Stimulated activated CD8-positive, alpha-beta memory T cell treated with anti-CD3 and anti-CD28 coated beads, Interleukin-12 subunit alpha, Interleukin-12 subunit beta, amount 100 ng/mL, for 24 hours (primary cell): ENCODE measurements around the gene TMEM250.

ENCODE experiments used
- DNase-seq: peaks from one replicate; pipeline ENCODE4 v3.0.0-alpha.2; 2020; ENCODE audit errors: extremely low read depth

The TMEM250 gene

DNA sequence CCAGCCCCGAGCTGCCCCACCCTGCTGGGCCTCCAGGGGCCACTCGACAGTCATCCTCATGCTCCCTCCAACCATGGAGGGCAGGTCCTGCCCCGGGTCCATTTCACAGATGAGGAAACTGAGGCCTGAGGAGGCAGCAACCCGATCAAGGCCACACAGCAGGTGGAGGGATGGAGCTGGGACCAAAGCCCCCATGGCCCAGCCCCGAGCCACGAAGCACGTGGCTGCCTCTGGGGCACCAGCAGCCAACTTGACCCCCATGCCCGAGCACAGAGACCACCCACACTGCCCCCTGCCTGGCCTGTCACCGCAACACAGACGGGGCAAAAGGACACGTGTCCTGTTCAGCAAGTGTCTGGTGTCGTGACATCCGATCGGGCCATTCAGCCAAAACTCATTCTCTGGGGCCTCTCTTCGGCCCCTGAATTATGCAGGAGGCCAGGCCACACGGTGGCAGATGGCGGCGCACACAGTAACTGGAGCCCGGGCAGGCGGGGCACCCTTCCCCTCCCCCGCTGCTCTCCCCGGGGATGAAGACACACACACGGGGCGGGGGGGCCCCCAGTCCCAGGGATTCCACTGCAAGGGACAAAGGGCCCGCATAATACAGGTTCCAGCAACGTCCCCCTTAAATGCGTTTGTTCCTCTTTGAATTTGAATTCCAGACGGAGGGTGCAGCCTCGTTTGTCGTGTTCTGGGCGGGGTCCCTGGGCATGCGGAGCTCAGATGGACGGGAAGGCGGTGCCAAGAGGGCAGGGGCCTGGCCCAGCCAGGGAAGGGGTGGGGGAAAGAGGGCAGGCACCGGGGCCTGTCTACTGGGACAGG, 29.4 kb upstream of the TMEM250 start:
- DNase-seq: no peak

DNA sequence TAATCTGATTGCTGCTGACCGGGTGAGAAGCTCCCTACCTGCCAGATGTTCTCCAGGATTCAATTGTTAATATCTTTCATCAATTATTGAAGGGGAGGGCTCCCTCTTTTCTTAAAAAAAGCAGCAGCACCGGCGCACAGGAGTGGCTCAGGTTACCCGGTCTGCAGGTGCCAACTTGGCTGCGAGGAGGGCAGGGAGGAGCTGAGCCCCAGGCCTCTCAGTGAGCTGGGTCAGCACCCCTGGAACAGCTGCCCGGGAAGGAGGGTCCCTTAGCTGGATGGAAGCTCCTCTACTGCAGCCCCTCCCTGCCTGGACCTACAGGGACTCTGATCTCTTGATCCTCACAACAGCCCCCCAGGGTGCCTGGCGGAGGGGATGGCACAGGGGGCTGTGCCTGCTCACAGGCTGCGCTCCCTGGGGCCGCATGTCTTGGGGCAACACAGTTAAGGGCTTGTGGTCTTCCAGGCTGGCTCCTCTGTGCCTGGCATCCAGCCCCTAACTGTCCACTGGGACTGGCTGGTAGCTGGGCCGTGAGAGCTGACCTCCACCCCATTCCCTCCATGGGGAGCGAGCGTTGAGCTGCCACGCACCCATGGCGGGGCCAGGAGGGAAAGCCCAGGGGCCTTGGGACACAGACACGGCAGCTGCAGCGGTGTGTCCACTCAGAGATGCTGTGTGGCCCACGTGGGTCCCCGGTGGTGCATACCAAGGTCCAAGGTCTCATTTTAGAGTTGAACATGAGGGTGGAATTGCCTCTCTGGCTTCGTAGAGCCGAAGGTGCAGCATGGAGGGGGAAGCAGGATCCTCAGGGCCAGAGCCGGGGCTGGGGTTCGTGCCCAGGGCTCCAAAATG, 28.6 kb upstream of the TMEM250 start:
- no peak for DNase-seq

DNA sequence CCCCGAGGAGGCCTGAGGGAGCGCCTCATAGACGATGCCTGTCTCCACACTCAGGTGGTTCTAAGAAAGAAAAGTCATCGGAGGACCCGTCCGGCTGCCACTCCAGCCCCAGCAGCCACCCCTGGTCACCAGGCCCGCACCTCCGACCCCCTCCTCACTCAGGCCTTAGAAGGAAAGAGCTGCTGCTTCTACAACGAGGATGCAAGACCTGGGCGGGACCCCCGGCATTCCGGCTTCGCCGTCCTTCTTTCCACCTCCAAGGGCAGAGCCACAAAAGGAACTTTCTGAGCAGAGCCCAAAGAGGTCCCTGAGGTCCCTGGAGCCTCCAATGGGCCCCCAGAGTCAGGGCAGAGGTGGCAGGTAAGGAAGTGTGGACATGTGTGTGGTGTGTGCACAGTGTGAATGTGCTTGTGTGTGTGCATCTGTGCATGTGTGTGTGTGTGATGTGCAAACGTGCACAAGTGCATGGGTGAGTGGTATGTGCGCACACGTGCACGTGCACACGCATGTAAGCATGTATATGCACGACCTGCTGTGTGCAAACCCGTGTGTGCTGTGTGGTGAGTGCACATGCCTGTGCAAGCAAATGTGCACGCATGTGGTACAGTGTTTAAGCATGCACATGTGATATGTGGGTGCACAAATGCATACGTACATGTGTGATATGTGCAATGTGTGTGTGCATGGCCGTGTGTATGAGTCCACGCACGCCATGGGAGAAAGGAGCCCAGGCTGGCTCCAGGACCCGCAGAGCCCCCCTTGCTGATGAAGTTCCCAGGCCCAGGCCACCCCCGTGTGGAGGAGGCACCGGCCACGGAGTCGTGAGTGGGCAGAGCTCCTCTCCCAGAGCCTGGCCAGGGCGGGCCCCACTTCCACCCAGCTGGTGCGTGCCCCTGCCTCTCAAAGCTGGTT, 27.7 kb upstream of the TMEM250 start:
- DNase-seq: no peak

DNA sequence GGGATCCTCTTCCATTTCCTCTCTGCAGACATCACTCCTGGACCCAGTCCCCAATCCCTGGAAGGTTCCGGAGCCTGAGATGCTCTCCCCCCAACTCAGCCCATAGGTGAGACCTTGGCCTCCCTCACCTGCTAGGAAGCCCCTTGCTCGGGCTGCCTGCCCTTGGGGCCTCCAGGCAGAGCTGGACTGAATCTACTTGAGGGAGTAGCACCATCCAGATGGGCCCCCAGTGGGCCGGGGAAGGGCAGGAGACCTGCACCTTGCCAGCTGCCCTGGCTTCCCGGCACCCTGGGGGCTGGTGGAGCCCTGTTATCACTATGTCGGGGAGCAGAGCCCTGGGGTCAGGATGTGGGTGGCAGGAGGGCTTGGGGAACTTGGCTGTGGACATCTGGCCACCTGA, 26.9 kb upstream of the TMEM250 start:
- no peak for DNase-seq

DNA sequence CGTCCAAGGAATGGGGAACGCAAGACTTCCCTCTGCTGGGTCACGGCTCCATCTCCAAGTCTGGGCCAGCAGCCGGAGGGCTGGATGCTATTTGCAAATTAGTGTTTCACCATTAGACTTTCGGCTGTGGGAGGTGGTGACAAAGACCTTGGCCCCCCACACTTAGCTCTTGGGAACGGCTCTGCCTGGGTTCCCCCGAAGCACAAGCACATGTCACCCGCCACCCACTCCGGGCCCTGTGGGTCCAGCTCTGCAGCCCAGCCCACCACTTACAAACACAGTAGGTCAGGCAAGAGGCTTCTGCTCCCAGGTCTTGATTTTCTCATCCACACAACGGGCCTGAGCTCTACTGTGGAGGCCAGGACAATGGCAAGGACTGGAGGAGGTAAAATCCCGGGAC, 25.8 kb upstream of the TMEM250 start:
- DNase-seq: no peak

DNA sequence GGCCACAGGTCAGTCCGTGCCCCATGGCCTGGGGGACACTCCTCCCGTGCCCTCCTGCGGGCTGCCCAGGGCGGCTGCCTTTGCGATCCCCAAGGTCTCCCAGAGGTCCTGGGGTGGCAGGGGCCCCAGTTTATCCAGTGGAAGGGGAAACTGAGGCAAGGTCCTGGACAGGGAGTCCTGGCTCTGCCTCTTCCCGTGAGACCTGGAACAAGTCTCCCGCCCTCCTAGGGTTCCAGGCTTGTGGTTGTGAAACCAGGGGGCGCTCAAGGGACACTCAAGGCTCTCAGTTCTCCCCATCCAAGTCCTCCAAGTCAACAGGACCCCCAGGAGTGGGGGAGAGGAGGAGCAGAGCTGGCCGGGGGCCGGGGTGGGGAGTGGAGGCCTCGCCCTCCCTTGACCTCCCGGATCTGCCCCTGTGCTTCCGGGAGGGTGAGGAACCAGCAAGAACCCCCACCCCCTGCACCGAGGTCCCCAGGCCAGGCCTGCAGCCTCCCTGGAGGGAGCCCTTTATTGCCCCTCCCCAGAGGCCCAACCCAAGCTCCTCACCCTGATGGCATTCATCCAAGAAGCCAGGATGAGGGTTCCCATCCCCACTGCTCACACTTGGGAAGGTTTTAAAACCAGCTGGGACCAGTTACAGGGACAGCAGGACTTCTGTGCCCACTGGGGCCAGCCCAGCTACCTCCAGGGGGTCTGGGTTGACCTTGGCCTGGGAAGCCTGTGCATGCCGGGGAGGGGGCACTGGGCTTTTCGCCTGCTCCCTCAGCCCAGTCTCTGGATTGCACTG, 24.7 kb upstream of the TMEM250 start:
- no peak for DNase-seq

DNA sequence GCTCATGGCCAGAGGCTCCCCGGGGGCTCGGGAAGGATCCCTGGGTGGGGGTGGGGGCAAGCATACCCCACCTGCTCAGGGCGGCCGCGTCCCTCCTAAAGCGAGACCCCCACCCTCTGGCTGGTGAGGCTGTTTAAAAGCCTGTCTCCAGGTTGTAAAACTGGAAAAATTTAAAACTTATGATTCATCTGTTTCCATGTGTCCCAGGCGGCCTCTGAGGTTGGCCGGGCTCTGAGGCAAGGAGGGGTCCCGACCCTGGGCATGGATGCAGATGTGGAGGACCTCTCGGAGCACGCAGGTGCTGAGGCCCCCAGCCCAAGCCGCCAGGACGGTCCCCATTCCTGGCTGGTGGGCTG, 24.2 kb upstream of the TMEM250 start:
- no peak for DNase-seq

DNA sequence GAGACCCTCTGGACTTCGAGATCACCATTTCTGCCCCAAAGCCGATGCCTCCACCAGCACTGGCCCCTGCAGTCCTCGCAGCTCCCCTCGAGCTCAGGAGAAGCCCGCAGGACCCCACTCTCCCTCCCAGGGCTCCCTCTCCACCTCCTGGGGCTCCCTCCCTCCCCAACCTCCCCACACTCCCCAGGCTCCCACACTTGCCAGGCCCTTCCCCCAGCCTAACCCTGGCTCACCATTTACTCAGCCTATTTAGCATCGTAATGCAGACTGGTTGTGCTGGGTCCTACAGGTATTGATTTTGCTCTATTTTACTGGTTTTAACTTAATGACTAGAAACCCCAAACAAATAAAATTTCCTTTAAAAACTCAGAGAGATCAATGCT, 23.7 kb upstream of the TMEM250 start:
- no peak for DNase-seq

DNA sequence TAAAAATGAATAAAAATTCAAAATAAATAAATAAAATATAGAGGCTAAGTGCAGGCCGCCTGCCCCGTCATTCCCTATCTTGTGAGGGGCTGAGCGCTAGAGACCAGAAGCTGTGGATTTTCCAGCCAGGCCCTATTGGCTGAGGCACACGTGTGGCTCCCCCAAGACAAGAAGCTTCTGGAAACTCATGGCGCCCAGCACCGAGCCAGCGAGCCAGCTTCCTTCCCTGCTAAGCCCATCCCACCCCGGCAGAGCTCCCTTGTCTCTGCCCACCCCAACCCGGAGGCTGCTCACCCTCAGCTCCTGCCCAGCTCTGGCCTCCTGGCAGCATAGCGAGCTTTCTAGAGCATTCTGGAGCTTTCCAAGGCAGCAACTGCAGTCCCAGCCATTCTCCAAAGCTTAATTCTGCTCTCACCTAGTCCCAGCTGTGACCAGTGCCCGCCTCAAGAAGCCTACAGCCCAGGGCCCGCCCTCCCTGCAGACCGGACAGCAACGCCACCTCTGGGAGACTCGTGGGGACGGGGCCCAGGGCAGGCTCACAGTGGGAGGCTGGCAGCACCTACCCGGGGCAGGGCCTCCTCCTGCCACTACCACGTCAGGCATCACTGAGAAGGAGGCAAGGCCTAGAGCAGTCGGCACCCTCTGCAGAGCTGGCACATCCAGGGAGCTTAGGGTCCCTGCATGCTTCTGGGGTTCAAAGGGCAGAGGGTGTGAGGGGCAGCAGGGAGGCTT, 23.2 kb upstream of the TMEM250 start:
- DNase-seq: no peak

DNA sequence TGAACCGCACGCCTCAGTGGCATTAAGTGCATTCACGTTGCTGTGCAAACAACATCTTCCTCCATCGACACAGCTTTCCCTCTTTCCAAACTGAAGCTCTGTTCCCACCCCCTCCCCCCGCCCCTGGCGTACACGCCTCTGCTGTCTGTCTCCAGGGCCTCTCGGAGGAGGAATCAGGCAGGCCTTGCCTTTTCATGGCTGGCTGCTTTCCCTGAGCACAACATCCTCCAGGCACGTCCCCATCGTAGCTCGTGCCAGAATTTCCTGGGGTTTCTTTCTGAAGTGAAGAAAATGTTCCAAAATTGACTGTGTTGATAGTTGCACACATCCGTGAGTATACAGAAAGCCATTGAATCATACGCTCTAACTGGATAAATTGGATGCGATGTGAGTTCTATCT, 22.3 kb upstream of the TMEM250 start:
- DNase-seq: no peak

DNA sequence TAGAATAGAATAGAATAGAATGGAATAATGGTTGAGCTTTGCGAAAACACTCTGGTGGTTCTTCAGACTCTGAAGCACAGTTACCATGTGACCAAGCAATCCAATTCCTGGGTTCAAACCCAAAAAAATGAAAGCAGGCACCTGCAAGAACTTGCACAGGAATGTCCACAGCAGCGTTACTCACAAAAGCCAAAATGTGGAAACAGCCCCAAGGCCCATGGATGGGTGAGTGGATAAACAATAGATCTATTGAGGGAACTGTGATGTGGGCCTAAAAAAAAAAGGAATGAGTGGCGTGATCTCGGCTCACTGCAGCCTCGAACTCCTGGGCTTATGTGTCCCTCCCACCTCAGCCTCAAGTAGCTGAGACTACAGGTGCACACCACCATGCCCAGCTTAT, 21.4 kb upstream of the TMEM250 start:
- no peak for DNase-seq

DNA sequence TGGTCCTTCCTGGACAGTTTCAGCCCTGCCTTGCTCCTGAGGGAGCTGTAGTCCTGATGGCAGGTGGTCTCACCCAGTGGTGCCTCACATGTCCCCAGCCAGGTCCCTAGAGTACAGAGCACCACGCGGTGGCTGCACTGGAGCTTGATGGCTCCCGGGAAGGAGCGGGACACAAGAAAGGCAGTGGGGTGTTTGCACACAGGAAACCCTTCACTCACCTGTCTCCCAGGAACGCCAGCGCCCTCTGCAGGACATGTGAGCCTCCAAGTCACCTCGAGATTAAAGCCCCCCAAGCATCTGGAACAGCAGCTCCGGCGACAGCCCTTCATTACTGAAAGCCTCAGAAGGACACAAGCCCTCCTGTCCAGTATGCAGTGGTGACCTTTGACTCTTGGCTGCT, 19.9 kb upstream of the TMEM250 start:
- DNase-seq: no peak

DNA sequence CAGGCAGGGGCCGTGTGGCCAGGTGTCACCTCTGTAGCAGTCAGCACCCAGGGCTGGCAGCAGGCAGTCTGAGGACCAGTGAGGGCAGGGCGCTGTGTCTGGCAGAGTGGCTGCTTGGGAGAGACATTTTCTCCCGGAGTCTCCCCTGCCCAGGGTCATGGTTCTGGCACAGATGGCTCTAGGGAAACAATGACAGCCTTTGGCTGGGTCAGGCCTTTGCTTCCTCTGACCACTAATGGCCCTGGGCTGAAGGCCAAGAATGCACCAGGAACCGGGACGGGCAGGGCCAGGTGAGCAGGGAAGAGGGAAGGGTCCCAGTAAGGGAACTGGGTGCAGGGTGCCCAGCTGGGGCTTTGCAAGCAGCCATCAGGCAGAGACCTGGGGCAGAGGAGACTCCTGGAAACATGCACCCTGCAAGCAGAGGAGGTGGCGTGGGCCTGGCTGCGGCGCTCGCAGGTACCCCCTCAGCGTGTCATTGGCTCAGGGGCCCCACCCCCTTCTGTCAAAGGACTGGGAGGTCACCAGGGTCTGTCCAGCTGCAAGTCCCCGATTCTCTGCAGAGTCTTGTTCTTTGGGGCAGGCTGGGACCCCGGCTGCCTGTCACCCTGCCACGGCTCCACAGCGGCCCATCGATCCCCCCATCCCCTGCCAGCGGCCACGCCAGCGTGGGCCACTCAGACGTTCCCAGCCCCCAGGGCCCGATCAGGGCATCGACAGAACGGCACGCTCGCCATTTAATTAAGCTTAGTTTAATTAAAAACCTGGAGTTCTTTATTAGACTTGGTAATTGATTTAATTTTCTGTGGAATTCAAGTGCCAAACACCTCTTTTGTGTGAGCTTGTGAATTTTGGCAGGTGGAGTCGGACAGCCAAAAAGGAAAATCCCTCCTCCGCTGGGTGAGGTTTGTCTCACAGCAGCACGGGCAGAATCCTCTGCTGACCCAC, 18.9 kb upstream of the TMEM250 start:
- no peak for DNase-seq

DNA sequence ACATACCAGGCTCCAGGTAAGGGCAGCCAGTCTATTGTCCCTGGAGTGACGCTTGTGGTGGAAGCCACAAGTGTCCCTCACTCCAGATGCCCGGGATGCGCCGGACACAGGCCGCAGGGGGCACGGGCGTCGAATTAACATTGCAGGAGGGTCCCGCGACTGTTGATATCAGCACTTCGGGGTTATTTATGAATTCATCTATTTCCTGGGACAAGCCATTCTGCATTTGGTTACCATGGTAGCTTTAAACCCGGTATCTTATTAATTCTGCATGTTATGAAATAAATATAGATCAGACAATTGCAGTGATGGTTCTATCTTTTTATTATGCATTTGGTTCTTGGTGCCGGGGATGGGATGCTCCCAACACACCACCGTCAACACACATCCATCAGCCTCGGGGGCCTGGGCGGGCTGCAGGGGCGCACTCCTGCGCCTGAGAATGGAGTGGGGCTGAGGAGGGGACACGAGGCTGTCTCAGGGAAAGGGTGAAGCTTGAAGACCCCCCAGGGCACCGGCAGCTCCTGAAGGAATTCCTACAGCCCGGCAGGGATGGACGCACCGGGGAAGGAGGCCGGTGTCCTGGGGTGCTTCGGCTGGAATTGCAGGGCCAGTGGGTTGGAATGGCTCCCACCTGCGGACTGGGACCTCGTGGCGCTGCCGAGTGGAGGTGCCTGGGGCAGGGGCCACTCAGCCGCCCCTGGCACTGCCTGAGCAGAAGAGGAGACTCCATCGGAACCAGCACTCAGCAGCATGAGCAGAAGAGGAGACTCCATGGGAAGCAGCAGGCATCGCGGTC, 17.7 kb upstream of the TMEM250 start:
- DNase-seq: no peak

DNA sequence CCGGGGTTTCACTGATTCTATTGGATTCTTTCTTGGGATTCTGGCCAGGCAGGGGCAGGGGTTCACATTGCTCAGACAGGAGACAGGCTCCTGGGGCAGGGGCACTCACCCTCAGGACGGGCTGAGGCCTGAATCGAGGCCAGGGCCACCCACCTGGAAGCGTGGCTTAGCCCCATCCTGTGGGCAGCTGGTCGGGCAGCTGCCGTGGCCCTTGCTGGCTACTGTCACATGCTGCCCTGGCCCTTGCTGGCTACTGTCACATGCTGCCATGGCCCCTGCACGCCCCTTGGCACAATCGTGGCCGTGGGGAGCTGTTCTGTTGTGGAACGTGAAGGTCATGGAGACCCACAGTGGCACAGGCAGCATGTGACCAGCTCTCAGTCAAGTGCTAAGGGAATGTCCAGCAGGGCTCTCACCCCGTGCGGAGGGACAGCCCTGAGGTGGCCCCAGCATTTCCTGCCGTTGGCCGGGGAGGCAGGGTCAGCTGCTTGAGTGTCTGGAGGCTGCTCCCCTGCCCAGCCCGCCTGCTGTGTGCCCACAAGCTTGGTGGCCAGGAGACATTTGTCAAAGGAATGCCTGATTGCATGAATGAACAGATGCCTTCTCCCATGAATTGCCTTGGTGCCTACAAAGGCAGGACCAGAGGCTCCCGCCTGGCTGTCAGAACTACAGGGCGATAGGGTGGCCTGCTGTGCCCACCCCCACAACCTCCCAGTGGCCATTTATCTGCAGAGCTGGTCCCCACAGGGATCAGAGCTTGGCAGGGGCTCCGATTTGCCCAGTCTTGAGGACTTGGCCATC, 16.9 kb upstream of the TMEM250 start:
- no peak for DNase-seq

DNA sequence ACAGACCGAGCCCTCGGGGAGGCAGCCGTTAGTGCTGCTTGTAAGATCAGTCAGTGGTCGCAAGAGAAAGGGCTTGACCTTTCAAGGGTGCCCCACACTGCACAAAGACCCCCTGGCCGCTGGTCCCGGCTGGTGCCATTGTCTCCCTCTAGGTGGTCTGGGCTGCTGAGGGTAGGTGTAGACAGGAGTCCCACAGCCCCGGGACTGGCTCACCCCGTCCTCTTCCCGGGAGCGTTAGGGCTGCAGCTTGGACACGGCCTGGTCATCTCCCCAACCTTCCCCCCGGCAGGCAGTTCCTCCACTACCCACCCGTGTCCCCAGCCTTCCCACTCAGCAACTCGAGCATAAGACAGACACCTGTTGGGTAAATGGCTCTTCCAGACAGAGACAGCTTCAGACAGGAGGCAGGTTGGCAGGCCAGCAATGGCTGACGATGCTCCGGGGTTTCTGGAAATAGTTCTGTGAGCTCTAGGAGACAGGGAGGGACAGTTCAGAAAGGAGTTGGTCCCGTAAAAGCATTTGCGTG, 15.3 kb upstream of the TMEM250 start:
- DNase-seq: no peak

DNA sequence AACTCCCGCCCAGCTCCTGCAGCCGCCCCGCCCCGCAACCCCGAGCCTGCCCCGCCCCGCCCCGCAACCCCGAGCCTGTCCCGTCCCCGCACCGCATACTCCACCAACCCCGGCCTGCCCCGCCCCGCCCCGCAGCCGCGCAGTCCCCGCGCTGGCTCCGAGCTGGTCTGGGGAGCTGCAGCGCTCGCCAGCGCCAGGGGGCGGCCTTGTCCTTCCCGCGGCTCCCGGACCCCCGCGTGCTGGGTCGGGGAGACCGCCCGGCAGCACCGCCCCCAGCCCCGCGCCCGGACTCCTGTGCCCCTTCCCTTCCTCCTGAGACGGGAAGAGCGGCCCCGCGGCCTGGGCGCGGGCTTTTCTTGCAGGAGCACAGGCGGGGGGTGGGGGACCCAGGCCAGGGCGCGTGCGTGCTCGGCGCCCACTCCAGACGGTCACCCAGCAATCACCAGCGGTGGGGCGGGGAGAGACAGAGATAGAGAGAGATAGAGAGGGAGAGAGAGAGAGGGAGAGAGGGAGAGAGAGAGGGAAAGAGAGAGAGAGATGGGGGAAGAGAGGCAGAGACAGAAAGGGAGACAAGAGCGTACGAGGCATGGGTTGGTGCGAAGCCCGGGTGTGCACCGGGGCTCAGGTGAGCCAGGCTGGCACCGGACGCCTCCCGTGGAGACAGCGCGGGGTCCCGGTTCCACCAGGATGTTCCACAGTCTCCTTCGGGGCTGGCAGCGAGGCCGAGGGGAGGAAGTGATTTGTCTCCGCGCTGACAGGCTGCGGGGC, 14.7 kb upstream of the TMEM250 start:
- DNase-seq: no peak
